SK-N-MC (cell line): ENCODE results near the gene TP63.

Source experiments
- EZH2 ChIP-seq: fragments of 200-600 bp; sonication (generic); IDR thresholded peaks from one replicate; pipeline ENCODE4 v1.6.1; 2017; ENCODE audit warnings: antibody characterized with exemption
- POLR2AphosphoS5 ChIP-seq: IDR thresholded peaks from 2 replicates; pipeline ENCODE4 v1.6.1; 2012; ENCODE audit warnings: mild to moderate bottlenecking, low read depth, low read length, borderline replicate concordance

GRCh38 chr3:189598530-189599225, 32.5 kb upstream of the TP63 start:
- TF ChIP-seq POLR2AphosphoS5 (no peak), EZH2 (no peak)
